GM12892 (cell line): Measurements from ENCODE around the gene ATP2A3.

Source experiments
- POLR2A ChIP-seq: IDR thresholded peaks from 2 replicates; pipeline ENCODE4 v1.6.1; 2011; ENCODE audit warnings: low read depth, low read length, control low read depth
- POLR2AphosphoS5 ChIP-seq: IDR thresholded peaks from 2 replicates; pipeline ENCODE4 v1.6.1; 2011; ENCODE audit warnings: low read depth, low read length, control low read depth

GRCh38 chr17:4005296-4006164 is 41.3 kb upstream of the ATP2A3 start:
- TF ChIP-seq POLR2A, result no peak
- TF ChIP-seq POLR2AphosphoS5, result no peak
